ENCODE measurements around the gene ATXN1.
"Not testable (repeated sequence)": the region's sequence is repeated elsewhere in the genome, so short reads cannot be mapped to it uniquely, and the experiment has no call there.

ATXN1 gene

DNA sequence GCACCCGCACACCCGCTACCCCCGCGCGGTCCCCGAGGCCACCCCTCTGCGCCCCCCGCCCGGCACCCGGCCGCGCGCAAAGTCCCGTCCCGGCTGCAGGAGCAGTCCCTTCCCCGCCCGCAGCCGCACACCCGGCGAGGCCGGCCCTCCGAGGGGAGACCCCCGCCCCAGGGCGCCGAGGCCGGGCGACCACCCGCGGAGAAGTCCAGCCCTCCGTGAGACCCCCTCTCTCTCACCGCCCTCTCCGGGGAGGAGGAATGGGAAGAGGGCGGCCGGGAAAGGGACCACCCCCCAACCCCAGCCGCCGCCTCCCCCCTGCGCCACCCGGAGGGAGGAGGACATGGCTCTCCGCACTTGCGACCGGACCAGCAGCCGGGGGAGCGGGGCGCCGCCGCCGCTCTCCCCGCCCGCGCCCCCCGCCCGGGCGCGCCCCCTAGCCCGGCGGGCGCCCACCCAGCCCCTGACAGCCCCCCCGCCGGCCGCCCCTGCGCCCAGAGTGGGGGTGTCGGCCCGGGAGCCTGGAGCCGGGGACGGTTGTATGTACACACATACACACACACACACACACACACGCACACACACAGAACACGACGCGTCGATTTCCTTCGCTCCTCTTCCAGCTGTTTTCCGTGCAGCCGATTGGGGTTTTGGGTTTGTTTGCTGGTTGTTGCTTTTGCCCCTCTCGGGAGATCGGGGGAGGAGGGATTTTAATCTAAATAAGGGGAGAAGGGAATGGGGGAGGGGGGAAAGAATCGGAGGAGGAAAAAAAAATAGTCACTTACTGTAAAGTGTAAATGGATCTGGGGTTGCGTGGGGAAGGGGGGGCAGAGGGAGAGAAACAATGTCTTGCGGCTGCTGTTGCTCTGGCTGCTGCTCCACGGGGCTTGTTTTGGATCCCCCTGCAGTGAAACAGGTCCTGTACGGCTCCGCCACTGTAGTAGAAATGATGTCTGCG, at the start of gene ATXN1:
ATXN1 (minus strand) TSS at position 945 of the 955 bp plus-strand sequence.
- DNase-seq (ENCODE audit: low spot score): peak; percentile 43

- no peak for DNase-seq (ENCODE audit: low spot score)
Measured at GRCh38 chr6:16810411-16810810, 49.2 kb upstream of the ATXN1 start.

DNA sequence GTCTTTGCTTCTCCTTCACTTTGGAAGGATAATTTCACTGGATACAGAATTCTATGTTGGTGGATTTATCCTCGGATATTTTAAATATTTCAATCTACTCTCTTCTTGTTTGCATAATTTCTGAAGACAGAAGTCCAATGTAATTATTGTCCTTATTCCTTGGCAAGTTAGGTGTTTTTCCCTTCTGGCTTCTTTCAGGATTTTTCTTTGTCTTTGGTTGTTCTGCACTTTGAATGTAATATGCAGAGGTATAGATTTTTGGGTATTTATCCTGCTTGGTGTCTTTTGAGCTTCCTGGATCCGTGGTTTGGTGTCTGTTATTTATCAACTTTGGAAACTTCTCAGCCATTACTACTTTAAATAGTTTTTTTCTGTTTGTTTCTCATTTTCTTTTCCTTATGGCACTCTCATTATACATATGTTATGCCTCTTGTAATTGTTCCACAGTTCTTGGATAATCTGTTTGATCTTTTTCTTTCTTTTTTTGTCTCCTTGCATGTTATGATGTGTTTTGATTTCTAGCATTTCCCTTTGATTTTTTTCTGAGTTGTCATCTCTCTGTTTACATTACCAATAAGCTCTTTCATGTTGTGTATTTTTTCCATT, 48.6 kb upstream of the ATXN1 start:
- DNase-seq (ENCODE audit: low spot score): no peak

DNA sequence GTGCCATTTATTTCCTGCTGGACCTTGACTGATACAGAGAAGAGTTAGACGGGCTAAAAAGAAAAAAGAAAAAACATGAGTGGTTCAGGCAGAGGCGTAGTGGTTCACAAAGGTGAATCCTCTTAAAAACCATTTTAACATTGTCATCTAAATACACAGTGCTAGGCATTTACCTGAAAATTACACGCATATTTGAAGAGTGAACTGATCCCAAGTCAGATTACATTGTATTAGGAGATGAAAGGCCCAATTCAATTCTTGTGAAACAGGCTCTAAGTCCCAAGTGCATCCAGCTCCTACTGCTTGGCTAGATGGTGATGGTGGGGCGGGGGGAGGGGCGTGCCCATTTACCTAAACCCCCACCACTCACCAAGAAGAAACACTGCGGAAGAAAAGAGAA, 46.7 kb upstream of the ATXN1 start:
- no peak for DNase-seq (ENCODE audit: low spot score)

GRCh38 chr6:16806363-16806762, 45.1 kb upstream of the ATXN1 start:
- no peak for DNase-seq (ENCODE audit: low spot score)

DNA sequence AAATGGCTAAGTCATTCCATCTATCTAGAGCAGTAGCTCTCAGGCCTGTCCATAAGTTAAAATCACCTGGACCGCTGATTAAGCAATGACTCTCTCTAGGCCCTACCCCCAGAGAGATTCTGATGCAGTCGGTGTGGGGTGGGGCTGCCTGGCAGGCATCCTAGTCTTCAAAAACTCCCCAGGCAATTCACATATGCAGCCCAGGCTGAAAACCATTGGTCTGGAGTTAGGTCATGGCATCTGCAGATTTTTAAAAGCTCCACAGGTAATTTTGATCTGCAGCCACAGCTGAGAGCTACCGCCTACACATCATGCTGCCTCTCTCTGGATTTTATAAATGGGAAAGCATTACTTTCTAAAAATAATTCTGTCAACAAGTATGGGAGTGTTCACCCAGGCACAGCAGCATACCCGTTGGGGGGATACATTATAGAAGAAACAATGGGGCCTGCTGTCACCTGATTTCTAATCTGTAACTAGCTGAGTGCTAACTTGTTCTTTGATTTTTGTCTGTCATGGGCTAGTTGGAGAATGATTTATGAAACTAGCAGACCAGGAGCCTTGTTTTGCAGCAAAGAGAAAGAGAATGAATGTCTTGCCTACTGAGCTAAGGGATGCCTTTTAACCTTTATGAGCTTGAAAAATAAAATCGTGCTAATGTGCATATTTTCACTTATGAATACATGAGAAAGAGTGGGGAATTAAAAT, 44.1 kb upstream of the ATXN1 start:
- no peak for DNase-seq (ENCODE audit: low spot score)

DNA sequence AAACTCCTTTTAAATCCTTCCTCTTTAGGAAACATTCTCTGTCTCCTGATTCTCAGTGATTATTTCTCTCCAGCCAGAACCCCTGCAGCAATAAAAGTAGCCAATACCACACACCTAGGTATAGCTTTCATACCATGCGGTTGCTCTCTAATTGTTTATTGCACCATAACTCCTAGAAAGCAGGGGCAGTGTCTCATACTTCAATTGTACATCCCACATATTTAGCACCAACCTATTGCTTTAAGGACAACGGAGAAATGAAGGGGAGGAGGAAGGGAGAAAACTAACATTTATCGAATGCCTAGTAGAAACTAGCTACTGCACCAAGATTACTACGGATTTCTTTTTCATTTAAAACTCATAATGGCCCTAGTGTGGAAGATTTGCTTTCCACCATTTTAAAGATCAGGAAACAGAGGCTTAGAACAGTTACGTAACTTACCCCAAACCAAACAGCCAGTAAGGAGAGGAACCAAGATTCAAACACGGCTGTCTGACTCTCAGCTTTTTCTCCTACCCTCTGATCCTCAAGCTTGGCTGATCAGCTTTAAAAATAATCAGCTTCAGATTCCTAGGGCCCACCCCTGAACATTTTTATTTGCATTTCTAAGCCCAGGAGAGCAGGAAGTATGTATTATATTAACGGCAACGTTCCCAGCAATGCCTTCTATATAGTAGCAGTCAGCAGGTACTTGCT, 43.4 kb upstream of the ATXN1 start:
- no peak for DNase-seq (ENCODE audit: low spot score)

DNA sequence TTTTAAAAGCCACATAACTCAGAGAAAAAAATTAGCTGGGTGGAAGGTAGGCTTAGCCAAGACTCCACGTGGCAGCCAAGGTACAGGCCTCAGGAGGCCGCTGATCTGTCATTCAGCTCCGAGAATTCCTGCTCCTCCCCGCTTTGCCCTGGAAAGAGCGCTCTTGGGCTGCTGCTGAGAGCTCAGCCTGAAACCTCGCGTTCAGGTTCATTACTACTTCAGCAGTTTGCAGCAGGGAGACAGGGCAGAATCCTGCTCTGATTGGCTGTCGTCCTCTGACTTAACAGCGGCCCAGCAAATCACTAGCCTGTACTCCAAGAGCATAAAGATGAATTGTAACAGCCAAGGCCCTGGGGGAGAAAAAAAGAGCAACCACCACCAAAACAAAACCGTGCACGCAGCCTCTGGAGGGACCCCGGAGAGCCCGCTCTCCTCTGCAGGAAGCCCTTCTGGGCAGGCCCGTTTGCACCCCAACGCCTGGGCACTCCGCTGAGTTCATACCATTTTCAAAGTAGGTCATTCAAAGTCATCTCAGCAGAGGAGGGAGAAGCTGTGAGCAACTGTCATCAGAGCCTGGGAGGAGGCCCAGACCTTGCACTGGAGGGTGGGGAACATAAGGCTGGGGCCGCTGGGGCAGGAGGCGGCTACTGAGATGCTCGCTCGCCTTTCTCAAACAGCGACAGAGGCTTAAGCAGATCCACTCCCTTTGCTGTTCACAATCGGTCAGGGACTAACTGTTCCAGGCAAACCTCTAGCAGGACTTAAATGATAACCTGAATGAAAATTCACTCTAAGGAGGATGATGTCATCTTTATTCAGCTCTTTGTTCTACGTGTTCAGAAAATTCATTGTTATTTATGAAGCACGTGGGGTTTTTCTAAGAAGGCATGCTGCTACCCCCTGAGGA, 42.3 kb upstream of the ATXN1 start:
- no peak for DNase-seq (ENCODE audit: low spot score)

DNA sequence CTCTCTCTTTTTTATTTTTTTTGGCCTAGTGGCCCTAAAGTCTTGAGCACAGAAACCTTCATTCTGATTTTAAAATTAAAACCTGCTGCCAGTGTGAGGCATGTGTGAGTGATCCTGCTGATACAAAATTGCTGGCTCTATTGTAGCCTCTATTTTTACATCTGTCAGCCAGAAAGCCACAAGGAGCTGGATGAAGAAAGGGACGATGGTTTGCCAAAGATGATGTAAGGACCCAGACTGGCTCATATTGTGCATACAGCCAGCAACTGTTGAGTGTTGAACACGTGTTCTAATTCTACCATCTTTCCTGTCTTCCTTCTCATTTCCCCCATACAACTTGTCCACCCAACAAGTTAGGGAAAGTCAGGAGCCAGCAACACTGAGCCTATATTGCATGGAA, 40.8 kb upstream of the ATXN1 start:
- no peak for DNase-seq (ENCODE audit: low spot score)

- no peak for DNase-seq (ENCODE audit: low spot score)
Measured at GRCh38 chr6:16800942-16801341, 39.7 kb upstream of the ATXN1 start.

- DNase-seq (ENCODE audit: low spot score): no peak
Measured at GRCh38 chr6:16800341-16800740, 39.1 kb upstream of the ATXN1 start.

DNA sequence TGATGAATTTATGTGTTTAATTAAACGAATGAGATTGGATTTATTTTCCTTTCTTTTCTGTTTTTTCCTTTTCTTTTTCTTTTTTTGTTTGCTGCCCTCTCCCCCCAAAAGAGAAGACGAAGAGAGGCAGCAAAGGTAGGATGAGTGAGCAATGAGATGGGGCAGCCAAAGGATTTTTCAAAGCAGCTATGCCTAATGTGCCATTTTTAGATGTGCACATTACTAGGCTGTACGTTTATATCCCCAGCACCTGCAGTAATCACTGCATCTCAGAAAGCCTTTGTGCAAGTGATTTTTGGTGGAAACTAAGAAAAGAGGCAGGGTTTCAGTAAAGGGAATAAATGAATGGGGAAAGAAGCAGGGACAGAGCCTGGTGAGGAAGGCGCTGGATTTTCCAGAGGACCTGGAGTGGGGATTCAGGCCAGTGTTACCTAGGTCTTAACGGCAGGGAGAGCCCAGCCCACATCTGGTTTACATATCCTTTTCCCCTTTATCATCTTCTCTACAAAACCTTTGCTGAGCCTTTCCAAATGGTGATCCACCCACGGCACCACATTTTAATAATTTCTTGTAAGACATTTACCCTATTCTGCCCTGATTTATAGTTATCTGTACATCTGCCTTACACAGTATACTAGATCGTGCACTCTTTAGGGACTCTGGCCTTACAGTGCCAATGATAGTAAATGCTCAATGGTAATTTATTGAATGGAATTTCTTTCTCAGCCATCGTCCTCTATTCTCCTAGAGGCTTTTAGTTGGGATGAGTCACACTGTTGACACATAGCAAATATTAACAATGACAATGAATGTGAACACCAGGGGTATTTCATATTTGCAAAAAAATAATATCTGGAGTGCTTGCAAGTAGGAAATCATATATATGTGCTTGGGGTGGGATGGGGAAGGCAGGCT, 38.3 kb upstream of the ATXN1 start:
- DNase-seq (ENCODE audit: low spot score): no peak

GRCh38 chr6:16793828-16794412, 32.7 kb upstream of the ATXN1 start:
- no peak for DNase-seq (ENCODE audit: low spot score)

- DNase-seq (ENCODE audit: low spot score): no peak
Measured at GRCh38 chr6:16789329-16790038, 28.2 kb upstream of the ATXN1 start.

GRCh38 chr6:16787128-16787682, 25.9 kb upstream of the ATXN1 start:
- DNase-seq (ENCODE audit: low spot score): no peak

- no peak for DNase-seq (ENCODE audit: low spot score)
Measured at GRCh38 chr6:16785496-16785895, 24.2 kb upstream of the ATXN1 start.

DNA sequence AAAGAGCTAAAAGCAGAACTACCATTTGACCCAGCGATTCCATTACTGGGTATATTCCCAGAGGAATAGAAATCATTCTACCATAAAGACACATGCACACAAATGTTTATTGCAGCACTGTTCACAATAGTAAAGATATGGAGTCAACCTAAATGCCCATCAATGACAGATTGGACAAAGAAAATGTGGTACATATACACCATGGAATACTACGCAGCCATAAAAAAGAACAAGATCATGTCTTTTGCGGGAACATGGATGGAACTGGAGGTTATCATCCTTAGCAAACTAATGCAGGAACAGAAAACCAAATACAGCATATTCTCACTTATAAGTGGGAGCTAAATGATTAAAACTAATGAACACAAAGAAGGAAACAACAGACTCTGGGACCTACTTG, 23.7 kb upstream of the ATXN1 start:
- DNase-seq (ENCODE audit: low spot score): not testable (repeated sequence)

GRCh38 chr6:16783952-16784565, 22.8 kb upstream of the ATXN1 start:
- DNase-seq (ENCODE audit: low spot score): no peak
